Heart left ventricle (tissue), 16 donors: Measurements from ENCODE around the gene ATP1A2. TPM values are rescaled to one million over a fixed set of nuclear protein-coding genes. Genes with fewer than 3 reads are reported as not detected.

ENCODE experiments used
- ATAC-seq, 4 donors: fragments of 200-7000 bp; cut with Tn5 transposase; one replicate each; pipeline ENCODE4 v1.9.1; 2020 to 2022; ENCODE audit warnings: moderate library complexity in 4 of 4, mild to moderate bottlenecking in 3 of 4, moderate number of reproducible peaks in 1 of 4
- DNase-seq, 5 donors: peaks; one replicate each; pipeline ENCODE4 v3.0.0-alpha.2; 2020
- H3K27ac ChIP-seq, 12 donors: fragments of 200-600 bp; sonication (generic) in 4 of 12; one replicate each; pipeline versions ENCODE4 v1.5.0 to v1.8.0; 2016 to 2022; ENCODE audit warnings: mild to moderate bottlenecking in 2 of 12
- H3K27me3 ChIP-seq, 9 donors: fragments of 200-600 bp; sonication (generic) in 2 of 9; one replicate each; pipeline versions ENCODE4 v1.5.1 to v1.8.0; 2016 to 2022; ENCODE audit warnings: mild to moderate bottlenecking in 3 of 9
- H3K36me3 ChIP-seq, 9 donors: fragments of 200-600 bp; sonication (generic) in 2 of 9; one replicate each; pipeline versions ENCODE4 v1.5.0 to v1.8.0; 2018 to 2022; ENCODE audit warnings: mild to moderate bottlenecking in 2 of 9
- H3K4me1 ChIP-seq, 12 donors: fragments of 200-600 bp; sonication (generic) in 4 of 12; one replicate each; pipeline versions ENCODE4 v1.5.0 to v1.8.0; 2016 to 2022; ENCODE audit warnings: mild to moderate bottlenecking in 3 of 12
- H3K4me3 ChIP-seq, 12 donors: fragments of 200-600 bp; sonication (generic) in 4 of 12; one replicate each; pipeline versions ENCODE4 v1.5.0 to v1.8.0; 2017 to 2022; ENCODE audit warnings: mild to moderate bottlenecking in 9 of 12, moderate library complexity in 4 of 12
- H3K9me3 ChIP-seq, 12 donors: fragments of 200-600 bp; sonication (generic) in 4 of 12; one replicate each; pipeline versions ENCODE4 v1.5.0 to v1.8.0; 2016 to 2022; ENCODE audit warnings: mild to moderate bottlenecking in 1 of 12
- CTCF ChIP-seq, 12 donors: fragments of 200-600 bp; sonication (generic) in 4 of 12; IDR thresholded peaks; one replicate each; pipeline versions ENCODE4 v1.5.0 to v1.8.0; 2018 to 2022; ENCODE audit warnings: antibody characterized with exemption in 12 of 12, mild to moderate bottlenecking in 5 of 12
- POLR2A ChIP-seq, 2 donors: fragments of 450-650 bp; IDR thresholded peaks; one replicate each; pipeline ENCODE4 v1.6.1; 2017; ENCODE audit warnings: antibody characterized with exemption in 2 of 2, mild to moderate bottlenecking in 2 of 2, moderate library complexity in 2 of 2
- WGBS, 4 donors: extraction: QIAGEN DNeasy Blood & Tissue Kit in 2 of 4; methylation state at CpG; one replicate each; pipeline versions ENCODE4 v1.1.5 to v1.1.7; 2013 to 2018; 5-methylcytosine and 5-hydroxymethylcytosine counted together
- intact Hi-C, 10 donors: fragments of 100-400 bp; cut with DNase I; formaldehyde crosslinking; loops; one replicate each; pipeline versions ENCODE4 v1.11.1 to v1.14.2; 2022
- polyA plus RNA-seq, 2 donors: library from polyadenylated mRNA; stranded (reverse); fragments of 200-250 nt; gene quantifications; one replicate each; pipeline ENCODE4 v1.2.3, GENCODE V29; 2013
- total RNA-seq, 9 donors: library from RNA; depleted of rRNA in 2 of 9; stranded (reverse); fragments of >200 nt in 2 of 9; fragmentation: NEBNext Ultra II Directional in 3 of 9; extraction: Animal tissue kit (Norgen Biotek cat#: 25700) in 3 of 9; gene quantifications; one replicate each; pipeline versions ENCODE4 v1.1.0 to v1.2.4, GENCODE V29; 2016 to 2023
- donor health status: ischemic (EF 13 %, LVEDD 7.1; RV severe dilation, severe dysfunction).
- donor health status: healthy with polysubstance abuse.
- donor health status: DM: no; HTN: yes; CAD: no.
- donor health status: DM: no; HTN: no; CAD: no.
- donor health status: ischemic (EF 25% LVEDD 6.9; RV normal size, moderate dysfunction).
- donor health status: ischemic (EF 25% LVEDD 5.7; RV mildly dilated, moderate dysfunction).
- donor health status: healthy.
- donor health status: DM: yes; HTN: yes; CAD: no.
- donor health status: ischemic (EF 35%, LVEDD 5.7; RV mildly dilated, moderate dysfunction).
- donor health status: nonischemic (EF 11% LVEDD 7.7; RV severe dilation, severe dysfunction).
- donor health status: DM: yes; HTN: yes; CAD: no.
- donor health status: PGD.
- donor health status: ischemic (EF 29% LVEDD 5.4; RV normal size, mild dysfunction).
- donor health status: nonischemic (EF 23%, LVEDD 6.1; RV moderate dilation, normal function).

Gene ATP1A2
- total and polyA plus RNA-seq, 11 donors, result 29.5 to 393 (median 255) TPM

DNA sequence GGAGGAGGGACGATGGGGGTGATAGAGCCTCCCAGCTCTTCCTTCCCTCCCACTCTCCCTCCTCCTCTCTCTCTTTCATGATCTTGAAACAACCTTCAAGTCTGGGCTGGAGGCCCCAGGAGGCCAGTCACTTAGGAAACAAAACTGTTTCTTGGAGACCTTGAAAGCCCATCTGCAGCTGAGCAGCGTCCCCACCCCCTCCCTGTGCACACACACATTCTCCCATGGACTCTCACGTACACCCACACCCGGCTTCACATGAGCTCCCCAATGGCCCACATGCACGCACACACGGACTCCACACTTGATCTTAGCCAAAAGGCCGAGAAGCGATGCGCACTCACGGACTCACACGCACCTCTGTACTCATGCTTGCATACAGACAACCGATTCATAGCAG lies 3.2 kb upstream of the ATP1A2 start:
- 70 to 79% (median 72%) methylated on average over 12 of the region's 12 CpGs for WGBS, 4 donors
- H3K4me1 ChIP-seq, result peaks cover 0 to 39% (median 23%) of the 10 kb centered on the region in 12 donors
- no peaks in the 10 kb centered on the region for H3K9me3 ChIP-seq
- DNase-seq, result peak in 3 of 5 donors; percentile 44 to 70 (median 62)
- TF ChIP-seq POLR2A (IDR thresholded peaks at IDR 0.05) (no peak), CTCF (IDR thresholded peaks at IDR 0.05) (no peak)
- peak in 1 of 4 donors; percentile 4 for ATAC-seq
- no peaks in the 10 kb centered on the region for H3K36me3 ChIP-seq
- H3K4me3 ChIP-seq, result no peak overlapping the region
- H3K27ac ChIP-seq, result peak overlapping the region in 7 of 12 donors; percentile 37 to 96 (median 62)
- H3K27me3 ChIP-seq, result no peaks in the 10 kb centered on the region
- intact Hi-C loops, result loop anchor here in 2 of 10 donors (10.0 kb wide), 2 partner anchors 62 to 82 kb away; partner anchors contain the start of gene CASQ1 (in 1 of the 2)

DNA sequence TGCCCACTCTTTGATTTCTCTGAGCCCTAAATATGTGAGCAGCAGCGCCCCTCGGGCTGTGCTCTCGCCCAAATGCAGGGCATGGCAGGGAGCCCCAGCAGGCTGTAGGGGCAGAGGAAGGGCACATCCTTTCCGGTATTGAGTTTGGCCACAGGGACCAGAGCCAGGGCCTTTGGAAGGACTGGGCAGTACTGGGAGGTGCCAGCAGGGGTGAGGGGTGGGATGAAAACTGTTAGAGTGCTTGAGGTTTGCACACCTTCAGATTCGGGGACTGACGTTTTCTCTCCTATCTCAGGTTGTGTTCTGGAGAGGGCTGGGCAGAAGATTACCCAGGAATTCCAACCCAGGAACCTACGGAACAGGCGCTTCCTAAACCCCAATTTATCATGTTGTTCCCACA lies 2.2 kb upstream of the ATP1A2 start:
- peaks cover 0 to 45% (median 26%) of the 10 kb centered on the region in 12 donors for H3K4me1 ChIP-seq
- ATAC-seq, result no peak
- no peak overlapping the region for H3K4me3 ChIP-seq
- no peaks in the 10 kb centered on the region for H3K9me3 ChIP-seq
- no peak for DNase-seq
- TF ChIP-seq POLR2A (IDR thresholded peaks at IDR 0.05) (no peak), CTCF (IDR thresholded peaks at IDR 0.05) (no peak)
- H3K27ac ChIP-seq, result peak overlapping the region in 10 of 12 donors; percentile 80 to 96 (median 87)
- H3K36me3 ChIP-seq, result no peaks in the 10 kb centered on the region
- no peaks in the 10 kb centered on the region for H3K27me3 ChIP-seq
- 48 to 73% (median 59%) methylated on average over 5 to 8 of the region's 8 CpGs for WGBS, 4 donors
- intact Hi-C loops, result loop anchor here in 2 of 10 donors (10.0 kb wide), 2 partner anchors 61 to 81 kb away; partner anchors contain the start of gene CASQ1 (in 1 of the 2)

DNA sequence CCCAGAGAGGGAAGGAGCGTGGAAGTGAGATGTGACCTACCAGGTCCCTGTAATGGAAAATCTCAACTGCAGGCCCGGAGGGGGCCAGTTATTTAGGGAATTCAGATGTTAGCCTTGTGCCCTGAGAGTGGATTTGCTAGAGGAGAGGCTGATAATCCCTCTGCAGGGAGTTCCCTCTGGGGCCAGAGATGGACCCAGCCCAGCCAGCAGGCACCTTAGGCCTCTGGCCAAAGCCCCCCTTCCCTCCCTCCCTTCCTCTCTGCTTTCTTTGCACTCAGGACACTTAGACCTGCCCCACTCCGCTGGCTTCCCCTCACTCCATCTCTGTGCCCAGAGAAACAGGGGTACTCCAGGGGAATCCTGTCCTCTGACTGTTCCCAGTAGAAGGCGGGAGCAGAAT lies 1.5 kb upstream of the ATP1A2 start:
- Histone ChIP-seq H3K27me3 (no peaks in the 10 kb centered on the region), H3K4me1 (peaks cover 0 to 48% (median 32%) of the 10 kb centered on the region in 12 donors), H3K36me3 (peaks cover 0 to 3% (median 0%) of the 10 kb centered on the region in 9 donors), H3K27ac (peak overlapping the region in 10 of 12 donors; percentile 80 to 96 (median 87)), H3K9me3 (no peaks in the 10 kb centered on the region), H3K4me3 (no peak overlapping the region)
- intact Hi-C loops, result loop anchor here in 2 of 10 donors (10.0 kb wide), 2 partner anchors 61 to 81 kb away; partner anchors contain the start of gene CASQ1 (in 1 of the 2)
- no peak for TF ChIP-seq CTCF (IDR thresholded peaks at IDR 0.05)
- TF ChIP-seq POLR2A (IDR thresholded peaks at IDR 0.05), result no peak
- 46 to 54% (median 48%) methylated on average over 4 of the region's 4 CpGs for WGBS, 4 donors
- DNase-seq (peak in 3 of 5 donors; percentile 43 to 59 (median 59)), ATAC-seq (peak in 3 of 4 donors; percentile 8 to 38 (median 23))

- Histone ChIP-seq H3K4me1 (peaks cover 0 to 68% (median 36%) of the 10 kb centered on the region in 12 donors), H3K27ac (peak overlapping the region; percentile 62 to 96 (median 86)), H3K9me3 (no peaks in the 10 kb centered on the region), H3K27me3 (no peaks in the 10 kb centered on the region), H3K4me3 (peak overlapping the region; percentile 37 to 86 (median 62)), H3K36me3 (peaks cover 0 to 11% (median 6%) of the 10 kb centered on the region in 9 donors)
- WGBS, 4 donors, result 16 to 40% (median 30%) methylated on average over 12 of the region's 12 CpGs
- DNase-seq (peak in 2 of 5 donors; percentile 54 to 58), ATAC-seq (peak; percentile 20 to 41 (median 28))
- intact Hi-C loops, result loop anchor here in 2 of 10 donors (10.0 kb wide), 2 partner anchors 58 to 78 kb away; partner anchors contain the start of gene CASQ1 (in 1 of the 2)
- TF ChIP-seq POLR2A (IDR thresholded peaks at IDR 0.05) (no peak), CTCF (IDR thresholded peaks at IDR 0.05) (no peak)
These were observed 956 bp downstream of the ATP1A2 start for GRCh38 chr1:160116283-160117147.
